Renal cortex interstitium (tissue), 11 donors: ENCODE results near the gene WRAP73. TPM values are rescaled to one million over a fixed set of nuclear protein-coding genes. Genes with fewer than 3 reads are reported as not detected.
"Not testable (repeated sequence)": the region's sequence is repeated elsewhere in the genome, so short reads cannot be mapped to it uniquely, and the experiment has no call there.

Experiments used
- DNase-seq, 11 donors: peaks; one replicate each; pipeline ENCODE4 v3.0.0-alpha.2; 2013; ENCODE audit warnings: low read depth in 9 of 11, low spot score in 4 of 11; ENCODE audit errors: extremely low read depth in 1 of 11
- polyA plus RNA-seq, 3 donors: library from polyadenylated mRNA; unstranded; fragments of 120-200 nt; gene quantifications; one replicate each; pipeline ENCODE4 v1.2.1, GENCODE V29; 2013; ENCODE audit not compliant: insufficient read length in 3 of 3

Gene WRAP73
- polyA plus RNA-seq, 3 donors, result 16.1 to 24.3 (median 19.0) TPM

DNA sequence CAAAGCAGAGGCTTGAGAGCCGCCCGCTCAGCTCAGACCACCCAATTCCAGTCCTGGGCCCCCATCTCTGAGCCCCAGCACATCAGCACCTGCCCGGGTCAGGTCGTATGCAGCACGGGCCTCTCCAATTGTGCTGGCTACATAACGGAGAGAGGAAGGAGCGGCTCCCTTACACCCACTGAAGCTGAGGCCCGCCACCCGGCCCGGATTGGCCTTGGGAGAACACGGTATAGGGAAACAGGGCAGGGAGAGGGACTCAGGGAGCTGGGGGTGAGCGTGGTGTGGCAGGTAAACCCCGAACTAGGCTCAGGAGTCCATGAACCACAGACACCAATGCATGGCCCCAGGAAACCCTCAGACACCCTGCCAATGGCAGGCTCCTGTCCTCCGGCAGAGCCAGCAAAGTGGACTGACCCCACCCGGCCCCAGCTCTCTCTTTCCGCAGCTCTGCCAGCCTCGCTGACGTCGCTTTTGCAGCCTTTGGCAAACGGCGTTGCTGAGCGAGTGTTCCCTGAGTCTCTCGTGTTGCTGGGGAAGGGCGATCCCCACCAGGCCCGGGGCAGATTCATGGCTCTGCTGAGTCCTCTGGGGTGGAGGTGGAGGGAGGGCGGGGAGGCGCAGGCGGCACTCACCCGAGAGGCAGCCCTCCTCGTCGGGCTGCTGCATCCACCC lies 55.1 kb downstream of the WRAP73 start:
- DNase-seq, result no peak

DNA sequence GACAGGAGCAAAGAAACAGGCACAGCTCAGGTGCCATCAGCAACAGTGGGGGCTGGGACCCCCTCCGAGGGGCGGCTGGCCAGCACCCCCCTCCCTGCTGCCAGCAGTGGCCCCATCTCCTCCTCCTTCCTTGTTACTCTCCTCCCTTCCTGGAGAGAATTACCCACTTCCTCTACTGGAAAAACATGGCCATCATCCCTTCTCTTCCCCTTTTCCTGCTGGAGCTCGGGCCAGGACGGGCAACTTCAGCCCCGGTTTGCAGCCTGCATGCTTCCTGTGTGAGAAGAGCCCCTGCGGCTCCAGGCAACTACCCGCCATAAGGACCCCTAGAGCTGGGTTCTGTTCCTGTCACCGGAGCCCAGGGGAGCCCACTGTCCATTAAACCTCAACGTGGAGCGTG lies 56.2 kb downstream of the WRAP73 start:
- DNase-seq, result no peak

DNA sequence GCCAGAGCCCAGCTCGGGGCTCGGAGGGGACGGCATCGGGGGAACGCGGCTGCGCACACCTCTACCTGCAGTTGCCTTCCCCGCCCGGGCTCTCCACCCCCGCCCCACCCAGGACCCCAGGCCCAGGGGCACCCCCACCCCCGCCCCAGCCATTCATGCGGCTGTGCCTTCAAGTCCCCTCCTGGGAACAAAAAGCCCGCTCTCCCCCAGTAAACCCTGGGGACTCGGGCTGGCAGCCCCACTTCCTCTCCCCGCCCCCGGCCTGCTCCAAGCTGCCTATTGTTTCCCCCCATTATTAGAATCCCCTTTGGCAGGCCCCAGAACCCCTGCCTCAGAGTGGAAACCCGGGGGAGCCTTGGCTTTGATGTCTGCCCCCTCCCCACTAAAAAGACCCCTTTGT lies 56.6 kb downstream of the WRAP73 start:
- DNase-seq, result no peak

DNA sequence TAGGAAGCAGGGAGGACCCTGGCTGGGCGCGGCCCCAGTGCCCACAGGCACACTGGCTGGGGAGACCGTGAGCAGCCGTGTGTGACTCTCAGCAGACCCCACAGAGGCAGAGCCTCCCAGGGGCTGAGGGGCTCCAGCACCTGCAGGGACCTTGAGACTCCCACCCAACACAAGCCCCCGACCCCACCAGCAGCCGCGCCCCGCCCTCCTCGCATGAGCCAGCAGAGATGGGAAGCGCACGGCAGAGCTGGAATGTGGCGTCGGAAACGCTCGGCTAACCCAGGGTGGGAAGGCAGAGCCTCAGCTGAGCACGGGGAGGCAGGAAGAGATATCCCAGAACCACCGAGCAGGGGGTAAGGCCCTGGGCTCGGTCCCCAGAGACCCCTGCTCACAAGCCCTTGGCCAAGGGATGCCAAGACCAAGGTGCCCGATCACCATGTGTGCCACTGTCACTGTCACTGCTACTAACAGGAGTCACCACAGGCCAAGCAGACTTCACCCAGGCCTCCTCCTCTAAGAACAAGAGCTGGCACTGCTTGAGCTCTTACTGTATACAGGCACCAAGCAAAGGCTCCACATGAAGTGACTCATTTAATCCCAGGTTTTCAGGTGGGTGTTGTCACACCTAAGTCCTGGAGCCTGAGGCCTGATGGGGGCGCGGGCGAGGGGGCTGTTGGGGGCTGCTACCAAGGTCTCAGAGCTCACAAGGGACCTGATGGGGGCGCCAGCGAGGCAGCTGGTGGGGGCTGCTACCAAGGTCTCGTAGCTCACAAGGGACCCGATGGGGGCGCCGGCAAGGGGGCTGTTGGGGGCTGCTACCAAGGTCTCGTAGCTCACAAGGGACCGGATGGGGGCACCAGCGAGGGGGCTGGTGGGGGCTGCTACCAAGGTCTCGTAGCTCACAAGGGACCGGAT lies 58.7 kb downstream of the WRAP73 start:
- DNase-seq, result no peak

DNA sequence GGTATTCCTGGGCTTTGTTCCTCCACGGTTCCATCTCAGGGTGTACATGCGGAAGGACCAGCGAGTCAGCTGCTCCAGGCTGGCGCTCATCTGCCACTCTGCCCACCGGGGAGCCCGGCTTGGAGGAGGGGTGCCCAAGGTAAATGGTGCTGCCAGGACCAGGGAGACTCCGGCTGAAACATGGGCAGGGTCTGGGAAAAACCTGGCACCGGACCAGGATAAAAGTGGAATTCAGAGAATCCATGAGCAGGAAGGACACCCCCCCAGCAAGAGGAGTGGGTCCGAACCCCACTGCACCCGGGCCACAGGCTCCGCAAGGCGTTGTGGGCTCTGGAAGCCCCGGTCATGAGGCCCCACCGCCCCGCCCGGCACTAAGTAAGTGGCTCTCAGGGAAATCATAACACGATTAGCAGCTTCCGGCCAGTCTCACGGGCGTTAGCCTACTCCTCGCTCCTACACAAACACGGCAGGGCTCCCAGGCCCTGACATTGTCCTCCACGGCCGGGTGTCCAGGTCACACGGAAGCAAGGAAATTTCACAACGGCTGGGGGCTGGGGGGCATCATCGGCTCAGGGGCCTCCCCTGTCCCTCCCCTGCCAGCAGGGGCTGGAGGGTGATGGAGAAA lies 59.7 kb downstream of the WRAP73 start:
- no peak for DNase-seq

DNA sequence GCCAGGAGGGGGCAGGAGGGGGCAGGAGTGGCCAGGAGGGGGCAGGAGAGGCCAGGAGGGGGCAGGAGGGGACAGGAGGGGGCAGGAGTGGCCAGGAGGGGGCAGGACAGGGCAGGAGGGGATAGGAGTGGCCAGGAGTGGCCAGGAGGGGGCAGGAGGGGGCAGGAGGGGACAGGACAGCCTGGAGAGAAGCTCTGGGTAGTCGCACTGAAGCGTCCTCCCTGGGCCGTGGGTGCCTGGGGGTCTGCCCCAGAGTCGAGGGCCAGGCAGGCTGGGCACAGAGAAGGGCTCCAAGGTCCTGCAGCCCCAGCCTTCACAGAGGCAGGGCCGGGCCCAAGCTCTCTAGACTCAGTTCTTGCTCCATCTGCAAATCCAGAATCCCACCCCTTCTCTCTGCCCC lies 61.5 kb downstream of the WRAP73 start:
- DNase-seq, result no peak

DNA sequence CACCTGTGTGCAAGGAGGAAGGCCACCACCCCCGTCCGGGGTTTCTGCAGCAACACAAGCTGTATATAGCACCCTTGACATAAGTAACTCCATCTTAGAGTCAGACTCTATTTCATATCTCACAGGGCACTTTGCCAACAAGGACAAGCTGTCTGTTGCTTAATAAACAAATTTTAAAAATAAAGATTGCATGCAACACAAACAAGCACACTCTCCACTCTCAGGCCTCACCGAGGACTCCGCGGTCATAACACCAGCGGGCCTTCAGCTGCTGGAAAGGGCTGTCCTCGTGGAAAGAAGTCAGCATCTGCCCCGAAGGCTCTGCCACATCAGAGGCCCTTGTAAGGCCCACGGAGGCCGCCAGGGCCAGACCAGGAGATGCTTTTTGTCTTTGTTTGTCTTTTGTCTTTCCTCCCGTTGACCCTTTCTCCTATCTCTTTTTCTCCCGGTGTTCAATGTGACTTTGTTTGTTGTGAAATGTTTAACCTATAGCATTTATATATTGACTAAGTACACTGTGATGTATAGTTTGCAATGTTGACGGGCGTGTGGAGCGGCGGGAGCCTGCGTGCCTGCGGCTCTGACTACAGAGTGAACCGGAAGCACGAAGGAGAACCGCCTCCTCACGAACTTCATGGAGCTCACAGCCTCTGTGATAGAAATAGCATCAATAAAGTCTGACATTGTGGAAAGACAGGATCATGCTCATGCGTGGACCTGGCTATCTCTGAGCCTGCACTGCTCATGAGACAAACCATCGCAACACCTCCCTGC lies 62.7 kb downstream of the WRAP73 start:
- no peak for DNase-seq

DNA sequence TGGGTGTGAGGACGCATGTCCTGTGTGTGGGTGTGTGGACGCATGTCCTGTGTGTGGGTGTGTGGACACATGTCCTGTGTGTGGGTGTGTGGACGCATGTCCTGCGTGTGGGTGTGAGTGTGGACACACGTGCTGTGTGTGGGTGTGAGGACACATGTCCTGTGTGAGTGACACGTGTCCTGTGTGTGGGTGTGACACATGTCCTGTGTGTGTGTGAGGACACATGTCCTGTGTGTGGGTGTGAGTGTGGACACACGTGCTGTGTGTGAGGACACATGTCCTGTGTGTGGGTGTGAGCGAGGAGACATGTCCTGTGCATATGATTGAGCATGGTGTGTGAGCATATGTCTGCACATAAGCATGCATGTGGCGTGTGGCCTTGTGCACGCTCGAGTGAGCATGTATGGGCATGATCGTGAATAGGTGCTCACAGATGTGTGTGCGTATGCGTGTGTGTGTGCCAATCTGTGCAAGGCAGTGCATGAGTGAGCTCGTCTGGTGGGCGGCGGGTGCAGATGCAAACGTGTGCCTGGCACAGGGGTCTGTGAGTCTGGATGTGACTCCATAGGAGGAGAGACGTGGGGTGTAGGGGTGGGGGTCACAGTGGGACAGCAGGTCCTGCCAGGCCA lies 63.8 kb downstream of the WRAP73 start:
- DNase-seq, result no peak

DNA sequence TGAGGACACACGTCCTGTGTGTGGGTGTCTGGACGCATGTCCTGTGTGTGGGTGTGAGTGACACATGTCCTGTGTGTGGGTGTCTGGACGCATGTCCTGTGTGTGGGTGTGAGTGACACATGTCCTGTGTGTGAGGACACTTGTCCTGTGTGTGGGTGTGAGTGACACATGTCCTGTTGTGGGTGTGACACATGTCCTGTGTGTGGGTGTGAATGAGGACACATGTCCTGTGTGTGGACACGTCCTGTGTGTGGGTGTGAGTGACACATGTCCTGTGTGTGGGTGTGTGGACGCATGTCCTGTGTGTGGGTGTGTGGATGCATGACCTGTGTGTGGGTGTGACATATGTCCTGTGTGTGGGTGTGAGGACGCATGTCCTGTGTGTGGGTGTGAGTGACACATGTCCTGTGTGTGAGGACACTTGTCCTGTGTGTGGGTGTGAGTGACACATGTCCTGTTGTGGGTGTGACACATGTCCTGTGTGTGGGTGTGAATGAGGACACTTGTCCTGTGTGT lies 64.5 kb downstream of the WRAP73 start:
- not testable (repeated sequence) for DNase-seq

DNA sequence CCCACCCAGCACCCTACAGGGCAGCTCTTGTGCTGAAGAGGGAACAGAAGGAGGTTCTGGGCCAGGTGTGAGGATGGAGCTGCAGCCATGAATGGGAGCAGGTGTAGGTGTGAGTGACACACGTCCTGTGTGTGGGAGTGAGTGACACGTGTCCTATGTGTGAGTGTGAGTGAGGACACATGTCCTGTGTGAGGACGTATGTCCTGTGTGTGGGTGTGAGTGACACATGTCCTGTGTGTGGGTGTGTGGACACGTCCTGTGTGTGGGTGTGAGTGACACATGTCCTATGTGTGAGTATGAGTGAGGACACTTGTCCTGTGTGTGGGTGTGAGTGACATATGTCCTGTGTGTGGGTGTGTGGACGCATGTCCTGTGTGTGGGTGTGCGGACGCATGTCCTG lies 65.0 kb downstream of the WRAP73 start:
- DNase-seq, result no peak

DNA sequence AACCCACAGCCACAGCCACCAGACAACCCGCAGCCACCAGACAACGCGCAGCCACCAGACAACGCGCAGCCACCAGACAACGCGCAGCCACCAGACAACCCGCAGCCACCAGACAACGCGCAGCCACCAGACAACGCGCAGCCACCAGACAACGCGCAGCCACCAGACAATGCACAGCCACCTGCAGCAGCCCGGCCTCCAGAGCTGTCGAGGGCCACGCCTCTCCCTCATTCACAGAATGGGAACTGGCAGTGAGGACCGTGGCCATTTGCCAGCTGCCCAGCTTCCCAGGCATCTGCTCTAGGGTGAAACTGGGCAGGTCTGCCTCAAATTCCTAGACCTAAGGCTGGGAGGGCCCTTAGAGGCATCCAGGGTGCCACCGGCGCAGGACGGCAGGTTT lies 66.2 kb downstream of the WRAP73 start:
- DNase-seq, result not testable (repeated sequence)

DNA sequence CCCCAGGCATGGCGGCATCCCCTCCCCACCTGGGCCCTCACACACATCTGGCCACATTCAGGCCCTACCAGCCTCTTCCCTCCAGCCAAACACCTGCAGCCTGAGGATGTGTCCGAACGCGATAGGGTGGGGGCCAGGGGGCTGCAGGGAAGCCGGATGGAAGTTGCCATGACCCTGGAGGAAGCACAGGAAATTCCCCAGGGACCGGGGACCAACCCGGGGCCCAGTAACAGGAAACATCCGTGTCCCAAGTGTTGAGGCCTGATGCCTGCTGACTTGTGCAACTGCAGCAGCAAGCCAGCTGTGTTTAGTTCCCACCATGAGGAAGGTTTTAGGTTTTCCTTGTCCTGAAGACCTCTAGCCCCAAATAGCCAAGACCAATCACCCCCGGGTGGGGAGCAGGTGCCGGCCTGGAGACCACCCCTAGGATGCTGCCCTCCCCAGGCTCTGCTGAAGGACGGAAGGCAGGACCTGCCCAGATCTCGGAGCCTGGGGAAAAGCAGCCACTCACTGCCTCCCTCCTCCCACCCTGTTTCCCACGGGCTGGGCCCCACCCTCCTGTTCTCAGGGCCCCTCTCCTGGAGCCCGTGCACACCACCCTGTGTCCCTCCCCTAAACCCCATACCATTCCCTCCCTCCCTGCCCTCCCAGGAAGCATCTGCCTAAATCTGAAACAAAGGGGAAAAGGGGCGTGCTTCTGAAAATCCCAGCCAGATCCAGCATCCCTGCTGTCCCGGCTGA lies 68.4 kb downstream of the WRAP73 start:
- DNase-seq, result no peak

Other genes with a start within 250 kb of the WRAP73 start
- gene ARHGEF16, start 195.4 kb downstream of the WRAP73 start, polyA plus RNA-seq, result 10 to 100 TPM; 15.8 to 28.0 (median 18.3) TPM
- 10 to 100 TPM in 2 of 3 donors, 1 to 10 TPM in 1; 8.5 to 15.3 (median 14.6) TPM for gene MEGF6, start 38.6 kb downstream of the WRAP73 start, polyA plus RNA-seq
- 10 to 100 TPM; 42.9 to 44.1 (median 43.2) TPM for gene TPRG1L, start 25.1 kb downstream of the WRAP73 start, polyA plus RNA-seq
- gene TP73, start 2.4 kb upstream of the WRAP73 start, polyA plus RNA-seq, result under 1 TPM; 0.37 to 0.73 (median 0.73) TPM
- under 1 TPM; 0.31 to 0.59 (median 0.32) TPM for gene CCDC27, start 102.3 kb upstream of the WRAP73 start, polyA plus RNA-seq
- 10 to 100 TPM; 10.2 to 24.0 (median 21.7) TPM for gene SMIM1, start 122.6 kb upstream of the WRAP73 start, polyA plus RNA-seq
- gene LRRC47, start 146.4 kb upstream of the WRAP73 start, polyA plus RNA-seq, result 10 to 100 TPM; 63.9 to 68.1 (median 66.4) TPM
- 10 to 100 TPM; 38.0 to 50.6 (median 41.0) TPM for gene CEP104, start 207.1 kb upstream of the WRAP73 start, polyA plus RNA-seq
- 1 to 10 TPM; 7.8 to 9.5 (median 7.9) TPM for gene DFFB, start 207.4 kb upstream of the WRAP73 start, polyA plus RNA-seq